ENCODE results near the gene GNPNAT1. TPM values are rescaled to one million over a fixed set of nuclear protein-coding genes. Genes with fewer than 3 reads are reported as not detected.

GNPNAT1 gene
- total and polyA plus RNA-seq, 11 donors, result 2.7 to 19.9 (median 8.0) TPM

- DNase-seq, result no peak
- Histone ChIP-seq H3K9me3 (no peaks in the 10 kb centered on the region), H3K4me1 (peaks cover 0 to 25% (median 10%) of the 10 kb centered on the region in 12 donors), H3K27me3 (no peaks in the 10 kb centered on the region), H3K36me3 (peaks cover 0 to 17% (median 6%) of the 10 kb centered on the region in 9 donors), H3K4me3 (no peak overlapping the region), H3K27ac (no peak overlapping the region)
- intact Hi-C loops (cut with DNase I), result no loop called here
- TF ChIP-seq CTCF (IDR thresholded peaks at IDR 0.05) (no peak), POLR2A (IDR thresholded peaks at IDR 0.05) (no peak)
- no peak for ATAC-seq
Observed at GRCh38 chr14:52786887-52787286, 4.5 kb downstream of the GNPNAT1 start.

- H3K27ac ChIP-seq, result no peak overlapping the region
- DNase-seq, result no peak
- H3K4me1 ChIP-seq, result peaks cover 0 to 8% (median 0%) of the 10 kb centered on the region in 12 donors
- WGBS, 4 donors, result 89 to 94% (median 93%) methylated on average over 1 of the region's 1 CpG
- no peak overlapping the region for H3K4me3 ChIP-seq
- intact Hi-C loops (cut with DNase I), result no loop called here
- no peaks in the 10 kb centered on the region for H3K9me3 ChIP-seq
- no peak for ATAC-seq
- no peaks in the 10 kb centered on the region for H3K27me3 ChIP-seq
- TF ChIP-seq CTCF (IDR thresholded peaks at IDR 0.05) (no peak), POLR2A (IDR thresholded peaks at IDR 0.05) (no peak)
- H3K36me3 ChIP-seq, result peaks cover 0 to 48% (median 41%) of the 10 kb centered on the region in 9 donors
Observed at GRCh38 chr14:52783206-52783605, 8.2 kb downstream of the GNPNAT1 start.

GRCh38 chr14:52781629-52782028 is 9.8 kb downstream of the GNPNAT1 start:
- ATAC-seq (no peak), DNase-seq (no peak)
- Histone ChIP-seq H3K27ac (no peak overlapping the region), H3K4me1 (peaks cover 0 to 8% (median 0%) of the 10 kb centered on the region in 12 donors), H3K9me3 (no peaks in the 10 kb centered on the region), H3K36me3 (peaks cover 0 to 63% (median 54%) of the 10 kb centered on the region in 9 donors), H3K27me3 (no peaks in the 10 kb centered on the region), H3K4me3 (no peak overlapping the region)
- 92 to 97% (median 96%) methylated on average over 1 of the region's 1 CpG for WGBS, 4 donors
- no peak for TF ChIP-seq POLR2A (IDR thresholded peaks at IDR 0.05)
- TF ChIP-seq CTCF (IDR thresholded peaks at IDR 0.05), result no peak
- intact Hi-C loops (cut with DNase I), result no loop called here

DNA sequence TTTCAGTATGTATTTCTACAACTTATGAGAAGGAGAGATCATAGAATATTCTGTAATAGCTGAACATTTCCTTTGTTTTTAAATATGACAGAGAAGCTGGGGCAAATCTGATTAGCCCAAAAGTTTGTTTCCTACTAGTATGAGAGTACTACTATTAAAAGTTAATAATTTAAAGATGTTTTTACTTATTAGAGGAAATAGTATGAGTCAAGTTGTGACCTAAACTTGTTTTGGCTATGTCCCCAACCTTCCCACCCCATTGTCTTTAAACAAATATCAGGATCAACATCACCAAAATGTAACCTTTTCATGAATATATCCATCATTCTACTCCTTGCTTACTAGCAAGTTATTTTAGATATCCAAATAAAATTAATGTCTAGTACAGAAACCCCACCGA is 10.5 kb downstream of the GNPNAT1 start:
- peaks cover 0 to 70% (median 61%) of the 10 kb centered on the region in 9 donors for H3K36me3 ChIP-seq
- intact Hi-C loops (cut with DNase I), result no loop called here
- 79 to 98% (median 92%) methylated on average over 1 of the region's 1 CpG for WGBS, 4 donors
- H3K4me3 ChIP-seq, result no peak overlapping the region
- no peak for DNase-seq
- H3K9me3 ChIP-seq, result no peaks in the 10 kb centered on the region
- no peaks in the 10 kb centered on the region for H3K27me3 ChIP-seq
- no peak for ATAC-seq
- TF ChIP-seq CTCF (IDR thresholded peaks at IDR 0.05) (no peak), POLR2A (IDR thresholded peaks at IDR 0.05) (no peak)
- H3K27ac ChIP-seq, result no peak overlapping the region
- H3K4me1 ChIP-seq, result peaks cover 0 to 8% (median 0%) of the 10 kb centered on the region in 12 donors
